Fibroblast of villous mesenchyme (primary cell): Measurements from ENCODE around the gene MRPL40. TPM values are rescaled to one million over a fixed set of nuclear protein-coding genes. Genes with fewer than 3 reads are reported as not detected.

Source experiments
- DNase-seq: peaks from one replicate; pipeline ENCODE4 v3.0.0-alpha.2; 2010; ENCODE audit warnings: low read depth
- H3K4me3 ChIP-seq: 2 replicates; pipeline ENCODE4 v1.5.1; 2011; ENCODE audit warnings: low read depth, mild to moderate bottlenecking, low read length
- total RNA-seq: library from RNA; depleted of rRNA; stranded (reverse); fragments of >200 nt; gene quantifications from 2 replicates; pipeline ENCODE4 v1.2.3, GENCODE V29; 2012
- TF ChIP-seq, protein P1 (sequence below): IDR thresholded peaks from 2 replicates; pipeline ENCODE4 v1.5.1; 2012; ENCODE audit warnings: low read depth, mild to moderate bottlenecking, low read length; ENCODE audit not compliant: insufficient read depth

Gene MRPL40
- total RNA-seq, 1 donor: 46.2 TPM

DNA sequence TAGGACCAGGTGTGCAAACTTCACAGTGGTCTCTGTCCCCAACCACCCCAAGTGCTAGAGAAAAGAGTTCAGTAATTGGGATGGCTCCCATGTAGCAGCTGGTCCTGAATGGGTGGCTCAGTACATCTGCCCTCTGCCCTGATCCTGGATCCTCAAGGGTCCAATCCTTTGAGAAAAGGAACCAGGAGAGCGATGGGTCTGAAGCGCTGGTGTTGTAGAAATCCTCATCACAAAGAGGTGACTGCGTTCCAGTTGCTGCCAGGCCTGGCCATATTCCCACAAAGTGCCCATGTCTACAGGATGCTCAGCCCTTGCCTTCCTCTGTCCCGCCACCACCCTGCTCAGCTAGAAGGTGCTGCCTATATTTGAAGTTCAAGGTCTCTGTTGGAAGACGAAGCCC, 21.4 kb downstream of the MRPL40 start:
- TF ChIP-seq, protein P1, sequence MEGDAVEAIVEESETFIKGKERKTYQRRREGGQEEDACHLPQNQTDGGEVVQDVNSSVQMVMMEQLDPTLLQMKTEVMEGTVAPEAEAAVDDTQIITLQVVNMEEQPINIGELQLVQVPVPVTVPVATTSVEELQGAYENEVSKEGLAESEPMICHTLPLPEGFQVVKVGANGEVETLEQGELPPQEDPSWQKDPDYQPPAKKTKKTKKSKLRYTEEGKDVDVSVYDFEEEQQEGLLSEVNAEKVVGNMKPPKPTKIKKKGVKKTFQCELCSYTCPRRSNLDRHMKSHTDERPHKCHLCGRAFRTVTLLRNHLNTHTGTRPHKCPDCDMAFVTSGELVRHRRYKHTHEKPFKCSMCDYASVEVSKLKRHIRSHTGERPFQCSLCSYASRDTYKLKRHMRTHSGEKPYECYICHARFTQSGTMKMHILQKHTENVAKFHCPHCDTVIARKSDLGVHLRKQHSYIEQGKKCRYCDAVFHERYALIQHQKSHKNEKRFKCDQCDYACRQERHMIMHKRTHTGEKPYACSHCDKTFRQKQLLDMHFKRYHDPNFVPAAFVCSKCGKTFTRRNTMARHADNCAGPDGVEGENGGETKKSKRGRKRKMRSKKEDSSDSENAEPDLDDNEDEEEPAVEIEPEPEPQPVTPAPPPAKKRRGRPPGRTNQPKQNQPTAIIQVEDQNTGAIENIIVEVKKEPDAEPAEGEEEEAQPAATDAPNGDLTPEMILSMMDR: no peak
- DNase-seq: no peak
- H3K4me3 ChIP-seq: no peak overlapping the region

DNA sequence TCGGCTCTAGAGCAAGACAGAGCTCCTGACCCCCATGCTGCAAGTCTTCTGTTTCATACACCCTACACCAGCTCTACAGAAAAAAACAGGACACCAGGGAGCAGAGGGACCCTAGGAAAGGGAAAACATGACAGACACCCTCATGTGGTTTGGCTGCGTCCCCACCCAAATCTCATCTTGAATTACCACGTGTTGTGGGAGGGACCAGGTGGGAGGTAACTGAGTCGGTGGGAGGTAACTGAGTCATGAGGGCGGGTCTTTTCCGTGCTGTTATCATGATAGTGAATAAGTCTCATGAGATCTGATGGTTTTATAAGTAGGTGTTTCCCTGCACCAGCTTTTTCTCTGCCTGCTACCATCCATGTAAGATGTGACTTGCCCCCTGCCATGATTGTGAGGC, 21.8 kb downstream of the MRPL40 start:
- DNase-seq: no peak
- TF ChIP-seq, protein P1: no peak
- H3K4me3 ChIP-seq: no peak overlapping the region

DNA sequence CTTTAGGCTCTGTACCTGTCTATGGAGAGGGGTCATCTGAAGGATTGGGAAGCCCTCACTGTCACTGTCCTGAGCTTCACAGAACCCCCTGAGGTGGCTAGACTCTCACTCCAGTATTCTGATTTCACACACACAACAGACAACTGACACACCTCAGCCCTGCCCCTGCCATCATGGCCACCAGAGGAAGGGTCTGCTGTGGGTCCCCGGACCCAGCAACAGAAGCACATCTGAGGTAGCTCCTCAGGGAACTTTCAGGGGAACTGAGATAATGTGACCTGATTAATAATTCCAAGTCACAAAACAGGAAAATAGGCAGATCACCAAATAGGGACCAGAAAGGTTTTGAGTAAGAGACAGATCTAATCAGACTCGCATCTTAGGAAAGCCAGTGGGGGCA, 22.7 kb downstream of the MRPL40 start:
- no peak overlapping the region for H3K4me3 ChIP-seq
- DNase-seq: no peak
- TF ChIP-seq, protein P1: no peak

DNA sequence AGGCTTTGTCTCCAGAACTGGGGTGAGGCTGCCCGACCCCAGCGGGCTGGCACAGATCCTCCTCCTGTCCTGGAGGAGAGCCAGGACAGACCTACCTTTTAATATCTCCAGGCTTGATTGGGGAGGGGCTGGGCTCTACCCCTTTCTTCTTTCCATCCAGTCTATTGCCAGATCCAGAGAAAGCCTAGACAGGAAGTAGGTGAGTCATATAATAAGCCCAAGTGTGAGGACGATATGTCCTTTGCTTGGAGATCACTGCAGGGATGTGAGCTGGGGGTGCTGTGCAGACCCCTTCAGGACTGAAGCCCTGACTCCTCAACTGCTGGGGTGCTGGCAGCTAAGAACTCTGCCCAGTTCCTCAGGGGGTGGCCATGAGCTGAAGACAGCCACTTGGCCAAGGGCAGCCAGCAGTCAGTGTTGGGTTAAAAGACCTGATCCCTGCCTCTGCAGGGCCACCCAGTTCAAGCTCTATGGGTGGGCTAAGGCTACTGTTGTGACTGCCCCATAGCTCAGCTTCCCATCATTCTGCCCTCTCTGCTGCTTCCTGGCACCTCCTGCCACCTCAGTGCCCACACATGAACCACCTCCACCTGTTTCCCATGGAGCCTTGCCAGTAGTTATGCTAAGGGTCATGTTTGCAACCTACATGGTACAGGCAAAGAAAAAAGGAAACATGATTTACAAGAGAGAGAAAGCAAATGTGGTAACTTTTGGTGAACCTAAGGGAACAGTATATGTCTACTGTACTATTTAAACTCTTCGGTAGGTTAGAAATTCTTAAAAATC, 23.4 kb downstream of the MRPL40 start:
- TF ChIP-seq, protein P1: no peak
- no peak overlapping the region for H3K4me3 ChIP-seq
- no peak for DNase-seq

DNA sequence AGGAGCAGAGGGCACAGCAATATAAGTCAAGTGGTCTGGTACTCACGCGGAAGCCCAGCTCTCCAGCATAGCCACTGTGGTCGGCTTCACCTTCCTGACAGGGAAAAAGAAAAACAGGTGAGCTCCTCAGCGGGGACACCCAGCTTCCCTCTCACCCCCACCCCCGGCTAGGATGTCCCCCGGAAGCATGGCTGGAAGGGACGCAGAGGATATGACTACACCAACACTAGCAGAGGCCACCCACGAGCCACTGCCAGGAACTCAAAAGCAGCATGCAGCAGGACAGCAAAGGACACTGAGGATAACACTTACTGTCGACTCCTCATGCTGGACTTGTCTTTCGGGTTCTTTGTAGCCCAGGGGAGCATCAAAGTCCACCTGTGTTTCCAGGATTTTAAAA, 24.2 kb downstream of the MRPL40 start:
- DNase-seq: no peak
- TF ChIP-seq, protein P1: no peak
- H3K4me3 ChIP-seq: no peak overlapping the region

DNA sequence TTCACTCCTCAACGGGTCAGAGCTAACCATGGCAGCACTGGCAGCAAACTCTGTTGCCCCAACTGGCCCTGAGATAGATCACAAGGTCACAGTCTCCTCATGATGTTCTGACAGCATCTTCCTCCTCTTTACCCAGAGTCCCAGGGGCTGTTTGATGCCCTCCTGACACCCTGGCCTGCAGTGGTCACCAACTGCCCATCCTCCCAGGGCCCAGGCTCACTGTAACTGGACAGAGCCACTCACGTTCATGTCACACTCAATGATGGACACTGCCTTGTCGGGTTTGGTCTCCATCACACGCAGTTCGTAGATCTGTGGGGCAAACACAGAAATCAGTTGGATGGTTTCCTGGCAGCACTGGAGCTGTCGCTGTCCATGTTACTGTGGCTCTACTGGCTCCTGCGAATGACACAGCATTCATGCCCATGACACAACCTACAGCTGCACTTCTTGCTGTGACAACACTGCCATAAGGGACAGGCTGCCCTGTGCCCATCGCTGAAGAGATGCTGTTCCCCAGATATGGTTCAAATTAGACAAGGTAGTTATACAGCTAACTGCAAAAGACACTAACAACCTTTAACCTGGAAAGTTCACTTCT, 25.6 kb downstream of the MRPL40 start:
- TF ChIP-seq, protein P1: no peak
- no peak overlapping the region for H3K4me3 ChIP-seq
- DNase-seq: no peak
